ENCODE data around the gene SPAG6.

DNA sequence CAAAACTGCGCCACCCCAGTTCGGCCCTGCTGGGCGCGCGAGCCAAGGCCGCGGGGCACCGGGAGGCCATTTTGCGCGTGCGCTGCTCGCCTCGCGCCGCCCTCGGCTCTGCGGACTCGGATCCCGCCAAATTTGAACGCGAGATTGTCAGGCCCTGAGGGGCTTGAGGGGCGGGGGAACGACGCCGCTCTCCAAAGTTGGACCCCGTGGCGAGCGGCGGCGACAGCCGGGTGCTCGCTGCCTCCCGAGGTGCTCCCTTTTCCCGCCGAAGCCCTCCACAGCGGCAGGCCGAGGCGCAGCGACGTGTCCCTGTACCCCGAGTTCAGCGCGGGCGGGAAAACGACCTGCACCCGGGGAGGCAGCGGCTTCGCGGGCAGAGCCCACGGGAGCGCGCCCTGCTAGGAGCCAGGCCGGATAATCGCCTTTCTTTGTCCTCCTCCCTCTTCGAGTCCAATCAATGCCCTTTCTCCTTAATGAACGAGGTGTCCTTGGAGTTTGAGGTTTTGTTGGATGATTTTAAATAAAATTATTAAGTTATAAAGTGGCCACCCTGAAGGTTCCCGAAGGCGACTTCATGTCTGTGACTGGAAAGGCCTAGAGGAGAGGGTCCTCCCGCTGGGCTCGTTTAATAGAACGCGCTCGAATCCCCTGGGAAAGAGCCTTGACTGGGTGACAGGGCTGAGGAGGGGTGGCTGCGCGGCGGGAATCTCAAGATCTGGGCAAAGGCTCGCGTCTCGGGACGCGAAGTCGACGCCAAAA is 10.7 kb upstream of the SPAG6 start:
- TF ChIP-seq, protein P1, sequence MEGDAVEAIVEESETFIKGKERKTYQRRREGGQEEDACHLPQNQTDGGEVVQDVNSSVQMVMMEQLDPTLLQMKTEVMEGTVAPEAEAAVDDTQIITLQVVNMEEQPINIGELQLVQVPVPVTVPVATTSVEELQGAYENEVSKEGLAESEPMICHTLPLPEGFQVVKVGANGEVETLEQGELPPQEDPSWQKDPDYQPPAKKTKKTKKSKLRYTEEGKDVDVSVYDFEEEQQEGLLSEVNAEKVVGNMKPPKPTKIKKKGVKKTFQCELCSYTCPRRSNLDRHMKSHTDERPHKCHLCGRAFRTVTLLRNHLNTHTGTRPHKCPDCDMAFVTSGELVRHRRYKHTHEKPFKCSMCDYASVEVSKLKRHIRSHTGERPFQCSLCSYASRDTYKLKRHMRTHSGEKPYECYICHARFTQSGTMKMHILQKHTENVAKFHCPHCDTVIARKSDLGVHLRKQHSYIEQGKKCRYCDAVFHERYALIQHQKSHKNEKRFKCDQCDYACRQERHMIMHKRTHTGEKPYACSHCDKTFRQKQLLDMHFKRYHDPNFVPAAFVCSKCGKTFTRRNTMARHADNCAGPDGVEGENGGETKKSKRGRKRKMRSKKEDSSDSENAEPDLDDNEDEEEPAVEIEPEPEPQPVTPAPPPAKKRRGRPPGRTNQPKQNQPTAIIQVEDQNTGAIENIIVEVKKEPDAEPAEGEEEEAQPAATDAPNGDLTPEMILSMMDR (IDR thresholded peaks at IDR 0.05), result no peak
- TF ChIP-seq POLR2A (IDR thresholded peaks at IDR 0.05), result no peak

Measured in tibial nerve (tissue), 3 donors.